ENCODE data around the gene PSMC3IP.
A peak's percentile ranks its signal among the peaks of the same experiment; 100 is the strongest.

PSMC3IP gene

GRCh38 chr17:42585353-42585752, 7.8 kb upstream of the PSMC3IP start:
- no peak for DNase-seq (ENCODE audit: low spot score)

DNA sequence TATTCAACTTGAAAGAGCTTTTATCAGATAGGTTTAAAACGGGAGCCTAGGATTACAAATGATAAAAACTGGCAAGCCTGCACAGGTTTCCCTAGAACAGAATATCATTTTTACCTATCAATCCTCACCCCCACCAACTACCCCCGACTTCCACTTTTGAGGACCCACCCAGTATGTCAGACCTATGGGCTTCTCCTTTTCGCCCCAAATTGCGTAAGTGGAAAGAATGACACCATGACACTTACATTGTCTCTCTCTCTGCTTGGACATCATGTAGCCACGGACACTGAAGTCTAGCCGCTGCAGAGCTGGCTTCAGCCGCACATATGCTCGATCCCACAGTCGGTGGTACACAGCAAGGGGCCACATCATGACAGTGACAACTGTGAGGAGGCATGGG, 7.4 kb upstream of the PSMC3IP start:
- DNase-seq (ENCODE audit: low spot score), result no peak

GRCh38 chr17:42581744-42582270, 4.3 kb upstream of the PSMC3IP start:
- DNase-seq (ENCODE audit: low spot score), result no peak

DNA sequence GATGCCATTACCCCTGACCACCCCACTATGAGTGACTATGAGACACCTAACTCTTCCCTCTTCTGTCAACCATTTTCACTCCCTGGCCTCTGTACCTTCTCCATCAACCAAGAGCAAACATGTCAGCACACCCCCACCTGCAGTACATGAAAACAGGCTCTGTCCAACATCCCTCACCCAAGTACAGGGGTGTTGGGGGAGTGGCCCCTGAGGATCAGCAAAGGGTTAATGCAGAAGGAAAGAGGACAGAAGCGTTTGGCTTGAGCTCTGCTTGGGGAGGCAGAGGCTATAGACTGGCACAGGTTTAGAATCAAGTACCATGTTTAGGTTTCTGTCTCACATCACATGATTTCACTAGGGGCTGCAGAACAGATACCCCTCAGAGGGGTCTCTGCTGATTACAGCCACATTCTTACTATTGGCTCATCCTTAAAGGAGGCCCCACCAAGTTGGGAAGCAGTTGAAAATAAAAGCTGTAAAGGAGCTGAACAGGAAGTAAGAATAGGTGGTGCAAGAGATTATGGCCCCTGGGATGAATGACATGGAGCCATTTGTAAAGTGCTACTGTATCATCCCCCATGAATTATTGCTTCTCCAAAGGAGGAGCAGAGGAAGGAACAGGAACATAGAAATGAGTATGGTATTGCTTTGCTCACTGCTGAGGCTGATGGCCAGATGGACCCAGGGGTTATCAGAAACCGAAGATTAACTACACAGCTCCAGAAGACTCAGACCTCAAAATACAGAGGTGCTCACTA, 2.4 kb upstream of the PSMC3IP start:
- DNase-seq (ENCODE audit: low spot score), result no peak

GRCh38 chr17:42578282-42578869, 847 bp upstream of the PSMC3IP start:
- peak; percentile 67 for DNase-seq (ENCODE audit: low spot score)

DNA sequence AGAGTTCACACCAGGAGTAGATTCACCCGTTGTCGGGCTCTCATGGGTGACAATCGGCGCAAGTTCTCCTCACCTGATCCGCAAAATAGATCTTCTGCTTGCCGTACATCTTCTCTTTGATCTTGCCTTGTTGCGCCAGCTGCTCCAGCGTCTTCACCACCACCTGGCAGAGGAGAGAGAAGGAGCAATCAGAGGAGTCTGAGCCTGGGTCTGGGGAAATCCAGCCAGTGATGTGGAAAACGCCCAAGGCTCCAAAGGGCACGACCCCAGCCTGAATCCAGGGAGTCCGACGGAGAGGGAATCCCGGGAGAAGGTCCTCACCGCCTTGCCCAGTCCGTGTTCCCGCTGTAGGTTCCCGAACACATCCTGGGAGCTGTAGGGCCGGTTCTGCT, 393 bp downstream of the PSMC3IP start:
- no peak for DNase-seq (ENCODE audit: low spot score)

- no peak for DNase-seq (ENCODE audit: low spot score)
Observed at GRCh38 chr17:42574463-42574862, 3.1 kb downstream of the PSMC3IP start.

DNA sequence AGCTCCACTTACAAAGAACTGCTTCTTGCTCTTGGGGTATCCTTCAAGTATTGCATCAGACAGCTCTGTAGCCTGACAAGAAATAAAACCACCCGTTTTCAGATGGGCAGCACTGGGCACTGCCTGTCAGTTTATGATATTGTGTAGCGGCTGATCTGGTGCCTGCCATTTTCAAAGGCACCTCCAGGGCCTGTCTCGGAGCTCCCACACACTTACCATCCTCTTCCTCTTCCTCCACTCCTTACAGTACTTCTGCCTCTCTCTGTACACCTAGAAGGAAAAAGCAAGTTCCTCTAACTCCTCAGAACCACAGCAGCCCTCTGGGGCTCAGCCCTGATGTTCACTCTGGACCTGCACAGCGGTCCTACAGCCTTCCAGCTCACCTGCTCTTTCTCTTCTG, 4.4 kb downstream of the PSMC3IP start:
- DNase-seq (ENCODE audit: low spot score), result no peak

GRCh38 chr17:42571435-42572225, 5.9 kb downstream of the PSMC3IP start:
- no peak for DNase-seq (ENCODE audit: low spot score)

DNA sequence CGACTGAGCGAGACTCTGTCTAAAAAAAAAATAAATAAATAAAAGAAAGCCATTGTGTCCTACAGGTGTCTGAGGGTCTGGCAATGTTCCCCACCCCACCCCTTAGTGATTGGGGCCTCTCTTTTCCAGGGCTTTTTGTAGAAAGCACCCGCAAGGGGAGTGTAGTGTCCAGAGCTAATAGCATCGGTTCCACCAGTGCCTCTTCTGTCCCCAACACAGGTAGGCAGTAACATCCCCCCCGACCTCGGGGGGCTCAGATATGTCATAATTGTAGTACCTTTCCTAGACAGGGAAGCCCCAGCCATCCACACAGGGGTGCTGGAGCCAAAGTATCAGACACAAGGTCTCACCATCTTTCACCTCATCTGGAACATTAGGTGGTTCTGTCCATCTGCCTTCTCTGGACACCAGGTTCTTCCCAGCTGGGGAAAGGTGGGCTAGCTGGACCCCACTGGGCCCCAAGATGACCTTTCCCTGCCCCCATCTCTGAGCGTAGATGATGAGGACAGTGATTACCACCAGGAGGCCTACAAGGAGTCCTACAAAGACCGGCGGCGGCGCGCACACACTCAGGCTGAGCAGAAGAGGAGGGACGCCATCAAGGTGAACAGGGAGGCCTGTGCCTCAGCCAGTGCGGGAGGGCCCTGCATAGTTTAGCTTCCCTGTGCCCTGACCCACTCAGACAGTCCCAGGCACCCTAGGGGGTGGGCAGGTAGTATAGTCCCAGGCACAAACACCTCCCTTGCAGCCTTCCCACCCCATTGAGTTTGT, 9.0 kb downstream of the PSMC3IP start:
- DNase-seq (ENCODE audit: low spot score), result no peak

- DNase-seq (ENCODE audit: low spot score), result peak; percentile 98
Observed at GRCh38 chr17:42566883-42567573, 10.5 kb downstream of the PSMC3IP start, which contains the start of gene MLX. Gene MLX, plus strand, starts transcription at chr17:42567100. Its CDS starts 25 bp downstream, at chr17:42567125.

- no peak for DNase-seq (ENCODE audit: low spot score)
Observed at GRCh38 chr17:42566215-42566882, 11.2 kb downstream of the PSMC3IP start.

DNA sequence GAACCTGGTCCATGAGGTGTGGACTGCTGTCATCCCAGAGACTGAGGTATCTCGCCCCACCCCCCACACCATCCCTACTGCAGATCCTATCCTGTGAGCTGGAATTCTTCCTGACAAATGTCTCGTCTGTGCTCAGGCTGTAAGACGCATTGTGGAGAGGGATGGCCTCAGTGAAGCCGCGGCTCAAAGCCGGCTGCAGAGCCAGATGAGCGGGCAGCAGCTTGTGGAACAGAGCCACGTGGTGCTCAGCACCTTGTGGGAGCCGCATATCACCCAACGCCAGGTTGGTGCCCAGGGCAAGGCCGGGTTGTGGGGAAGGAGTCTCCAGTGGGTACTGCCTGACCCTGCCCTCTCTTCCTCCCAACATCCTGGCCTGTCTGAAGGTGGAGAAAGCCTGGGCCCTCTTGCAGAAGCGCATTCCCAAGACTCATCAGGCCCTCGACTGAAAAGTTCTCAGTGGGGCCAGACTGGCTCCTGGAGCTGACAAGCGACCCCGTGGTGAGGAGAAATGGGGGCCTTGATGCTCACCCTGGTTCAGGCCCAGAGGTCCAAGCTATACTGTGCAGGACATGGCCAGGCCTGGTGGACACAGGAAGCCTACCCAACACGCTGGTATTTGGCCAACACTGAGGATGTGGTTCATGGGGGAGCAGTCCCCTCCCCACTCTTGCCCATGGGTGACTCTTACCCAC, 11.9 kb downstream of the PSMC3IP start:
- no peak for DNase-seq (ENCODE audit: low spot score)

DNA sequence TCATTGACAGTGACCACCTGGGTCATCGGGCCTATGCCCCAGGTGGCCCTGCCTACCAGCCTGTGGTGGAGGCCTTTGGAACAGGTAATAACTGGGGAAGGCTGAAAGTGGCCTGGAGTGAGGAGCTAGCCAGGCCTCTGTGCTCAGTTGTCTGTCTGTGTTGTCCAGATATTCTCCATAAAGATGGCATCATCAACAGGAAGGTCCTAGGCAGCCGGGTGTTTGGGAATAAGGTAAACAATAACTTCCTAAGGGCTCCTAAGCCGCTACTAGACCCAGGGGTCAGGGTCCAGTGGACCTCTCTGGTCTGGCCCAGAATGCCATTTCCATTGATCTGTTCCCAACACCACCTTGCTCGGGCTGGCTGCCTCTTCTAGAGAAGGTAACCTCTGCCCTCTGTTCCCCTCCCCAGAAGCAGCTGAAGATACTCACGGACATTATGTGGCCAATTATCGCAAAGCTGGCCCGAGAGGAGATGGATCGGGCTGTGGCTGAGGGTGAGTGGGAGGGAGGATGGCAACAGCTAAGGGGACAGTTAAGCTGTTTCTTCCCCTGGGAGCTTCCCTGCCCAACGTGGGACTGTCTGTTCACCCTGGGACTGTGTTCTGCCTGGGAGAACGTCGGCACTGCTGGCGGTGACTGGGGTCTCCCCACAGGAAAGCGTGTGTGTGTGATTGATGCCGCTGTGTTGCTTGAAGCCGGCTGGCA, 12.6 kb downstream of the PSMC3IP start:
- no peak for DNase-seq (ENCODE audit: low spot score)

GRCh38 chr17:42563950-42564349, 13.6 kb downstream of the PSMC3IP start:
- no peak for DNase-seq (ENCODE audit: low spot score)

DNA sequence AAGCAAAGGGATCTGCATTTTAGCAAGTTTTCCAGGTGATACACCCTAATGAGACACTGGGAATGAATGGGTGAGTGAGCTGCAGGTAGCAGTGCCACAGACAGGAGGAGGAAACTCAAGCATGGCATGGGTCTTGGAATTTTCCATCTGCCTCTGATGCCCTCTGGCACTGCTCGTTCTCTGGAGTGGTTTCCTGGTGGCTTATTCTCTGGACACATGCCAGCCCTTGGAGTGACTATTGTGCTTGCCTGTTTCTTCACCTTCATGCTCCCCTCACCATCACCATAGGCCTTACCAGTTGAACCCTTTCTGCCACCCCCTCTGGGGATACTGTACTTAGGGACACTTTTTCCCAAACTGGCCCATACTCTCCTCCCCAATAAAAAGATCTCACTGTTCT, 14.0 kb downstream of the PSMC3IP start:
- DNase-seq (ENCODE audit: low spot score), result no peak

DNA sequence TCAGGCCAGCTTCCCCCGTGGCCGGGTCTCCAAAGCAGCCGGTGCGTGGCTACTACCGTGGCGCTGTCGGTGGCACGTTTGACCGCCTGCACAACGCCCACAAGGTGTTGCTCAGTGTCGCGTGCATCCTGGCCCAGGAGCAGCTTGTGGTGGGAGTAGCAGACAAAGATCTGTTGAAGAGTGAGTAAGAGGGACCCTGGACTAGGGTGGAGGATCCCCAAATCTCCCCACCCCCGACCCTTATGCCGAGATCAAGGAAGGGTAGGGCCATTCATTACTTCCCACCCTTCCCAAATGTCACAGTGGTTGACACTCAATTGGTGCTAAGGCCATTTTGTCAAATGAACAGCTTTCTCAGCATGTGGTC, 14.4 kb downstream of the PSMC3IP start:
- no peak for DNase-seq (ENCODE audit: low spot score)

DNA sequence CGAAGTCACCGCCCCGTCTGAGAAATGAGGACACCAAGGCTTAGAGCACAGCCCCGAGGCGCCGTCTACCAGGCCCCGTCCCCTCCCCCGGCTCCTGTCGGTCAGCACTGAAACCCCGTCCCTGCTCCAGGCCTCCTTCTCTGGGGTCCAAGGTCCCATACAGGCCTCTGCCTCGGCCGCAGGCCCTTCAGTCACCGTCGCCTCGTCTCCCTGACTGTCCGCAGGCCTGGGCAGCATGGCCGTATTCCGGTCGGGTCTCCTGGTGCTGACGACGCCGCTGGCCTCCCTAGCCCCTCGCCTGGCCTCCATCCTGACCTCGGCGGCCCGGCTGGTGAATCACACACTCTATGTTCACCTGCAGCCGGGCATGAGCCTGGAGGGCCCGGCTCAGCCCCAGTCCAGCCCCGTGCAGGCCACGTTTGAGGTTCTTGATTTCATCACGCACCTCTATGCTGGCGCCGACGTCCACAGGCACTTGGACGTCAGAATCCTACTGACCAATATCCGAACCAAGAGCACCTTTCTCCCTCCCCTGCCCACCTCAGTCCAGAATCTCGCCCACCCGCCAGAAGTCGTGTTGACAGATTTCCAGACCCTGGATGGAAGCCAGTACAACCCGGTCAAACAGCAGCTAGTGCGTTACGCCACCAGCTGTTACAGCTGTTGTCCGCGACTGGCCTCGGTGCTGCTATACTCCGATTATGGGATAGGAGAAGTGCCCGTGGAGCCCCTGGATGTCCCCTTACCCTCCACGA, 15.0 kb downstream of the PSMC3IP start:
- DNase-seq (ENCODE audit: low spot score), result no peak

- peak; percentile 94 for DNase-seq (ENCODE audit: low spot score)
Observed at GRCh38 chr17:42561897-42562387, 15.6 kb downstream of the PSMC3IP start, which contains the start of gene COASY. Gene COASY, plus strand, starts transcription at chr17:42562148. Its CDS starts 475 bp downstream, at chr17:42562623.

Data from hematopoietic multipotent progenitor cell treated with erythropoietin and hydrocortisone succinate and interleukin-3 and kit ligand, for 17 days (in vitro differentiated cells).